Activated T-helper 1 cell treated with anti-CD3 and anti-CD28 coated beads, Interleukin-12 subunit alpha, Interleukin-12 subunit beta, Interleukin-2, Interleukin-4 antibody, amounts not matched to agents 30 ng/mL and 10 ng/mL and 1 ng/mL, durations not matched to agents 14 hours and 24 hours and 36 hours (primary cell): Measurements from ENCODE around the gene KRTAP6-2. TPM values are rescaled to one million over a fixed set of nuclear protein-coding genes. Genes with fewer than 3 reads are reported as not detected.

ENCODE experiments used
- DNase-seq: peaks from one replicate; pipeline ENCODE4 v3.0.0; 2021; ENCODE audit warnings: low spot score
- H3K27ac Mint-ChIP-seq: one replicate; pipeline ENCODE4 v1.8.0; 2021; ENCODE audit warnings: mild to moderate bottlenecking, mixed read lengths
- H3K27me3 Mint-ChIP-seq: one replicate; pipeline ENCODE4 v1.8.0; 2022; ENCODE audit warnings: mild to moderate bottlenecking, moderate library complexity, mixed read lengths; ENCODE audit not compliant: insufficient read depth
- H3K36me3 Mint-ChIP-seq: one replicate; pipeline ENCODE4 v1.8.0; 2021; ENCODE audit warnings: low read depth, mixed read lengths
- H3K4me1 Mint-ChIP-seq: one replicate; pipeline ENCODE4 v1.8.0; 2021; ENCODE audit warnings: low read depth, mixed read lengths
- H3K4me3 Mint-ChIP-seq: one replicate; pipeline ENCODE4 v1.8.0; 2021; ENCODE audit warnings: mild to moderate bottlenecking, moderate library complexity, mixed read lengths
- H3K9me3 Mint-ChIP-seq: one replicate; pipeline ENCODE4 v1.8.0; 2021; ENCODE audit warnings: mixed read lengths
- intact Hi-C: fragments of 100-400 bp; cut with micrococcal nuclease; formaldehyde crosslinking; loops from one replicate; pipeline ENCODE4 v1.15.1; 2024
- total RNA-seq: library from RNA; stranded (reverse); gene quantifications from 2 replicates; pipeline ENCODE4 v1.2.3, GENCODE V29; 2022

Gene KRTAP6-2
- total RNA-seq, 1 donor from 2014 or later, result not detected

- Mint-ChIP-seq H3K9me3 (peaks cover under 1% of the 10 kb centered on the region), H3K27ac (no peak within 1 kb of the TSS), H3K4me1 (no peaks in the 10 kb centered on the region), H3K36me3 (no peaks in the 10 kb centered on the region), H3K27me3 (no peaks in the 10 kb centered on the region), H3K4me3 (no peak within 1 kb of the TSS)
- no peak for DNase-seq
- intact Hi-C loops, result no loop called here
These were observed 15.1 kb upstream of the KRTAP6-2 start, which contains the start of gene KRTAP6-1 for GRCh38 chr21:30613836-30614235. Gene KRTAP6-1 (minus strand): TSS chr21:30613930. CDS start chr21:30613904, 26 bp downstream.

GRCh38 chr21:30612132-30612531 is 13.4 kb upstream of the KRTAP6-2 start:
- Mint-ChIP-seq H3K36me3 (no peaks in the 10 kb centered on the region), H3K27me3 (no peaks in the 10 kb centered on the region), H3K27ac (no peak overlapping the region), H3K4me3 (no peak overlapping the region), H3K9me3 (peaks cover 3% of the 10 kb centered on the region), H3K4me1 (no peaks in the 10 kb centered on the region)
- no peak for DNase-seq
- intact Hi-C loops, result no loop called here

- no peaks in the 10 kb centered on the region for H3K27me3 Mint-ChIP-seq
- H3K27ac Mint-ChIP-seq, result no peak overlapping the region
- no peaks in the 10 kb centered on the region for H3K4me1 Mint-ChIP-seq
- no peaks in the 10 kb centered on the region for H3K36me3 Mint-ChIP-seq
- intact Hi-C loops, result no loop called here
- H3K4me3 Mint-ChIP-seq, result no peak overlapping the region
- DNase-seq, result no peak
- peaks cover 8% of the 10 kb centered on the region for H3K9me3 Mint-ChIP-seq
These were observed 7.3 kb upstream of the KRTAP6-2 start for GRCh38 chr21:30605968-30606367.

- intact Hi-C loops, result no loop called here
- Mint-ChIP-seq H3K27ac (no peak within 1 kb of the TSS), H3K4me3 (no peak within 1 kb of the TSS), H3K36me3 (no peaks in the 10 kb centered on the region), H3K4me1 (no peaks in the 10 kb centered on the region), H3K27me3 (no peaks in the 10 kb centered on the region), H3K9me3 (peaks cover 5% of the 10 kb centered on the region)
- DNase-seq, result no peak
These were observed 2.1 kb upstream of the KRTAP6-2 start, which contains the start of gene KRTAP22-1 for GRCh38 chr21:30600787-30601186. Gene KRTAP22-1 (plus strand): TSS chr21:30601087.

GRCh38 chr21:30592140-30592539 is 6.6 kb downstream of the KRTAP6-2 start, which contains the start of gene KRTAP6-3:
Gene KRTAP6-3 (plus strand): TSS chr21:30592440. CDS start chr21:30592446, 6 bp downstream.
- H3K27me3 Mint-ChIP-seq, result no peaks in the 10 kb centered on the region
- H3K36me3 Mint-ChIP-seq, result no peaks in the 10 kb centered on the region
- intact Hi-C loops, result no loop called here
- no peak for DNase-seq
- H3K4me3 Mint-ChIP-seq, result no peak within 1 kb of the TSS
- no peaks in the 10 kb centered on the region for H3K4me1 Mint-ChIP-seq
- H3K27ac Mint-ChIP-seq, result no peak within 1 kb of the TSS
- H3K9me3 Mint-ChIP-seq, result no peaks in the 10 kb centered on the region

- intact Hi-C loops, result no loop called here
- DNase-seq, result no peak
- H3K4me3 Mint-ChIP-seq, result no peak within 1 kb of the TSS
- H3K4me1 Mint-ChIP-seq, result no peaks in the 10 kb centered on the region
- no peak within 1 kb of the TSS for H3K27ac Mint-ChIP-seq
- H3K9me3 Mint-ChIP-seq, result no peaks in the 10 kb centered on the region
- H3K36me3 Mint-ChIP-seq, result no peaks in the 10 kb centered on the region
- no peaks in the 10 kb centered on the region for H3K27me3 Mint-ChIP-seq
These were observed 8.4 kb downstream of the KRTAP6-2 start, which contains the start of gene KRTAP22-2 for GRCh38 chr21:30590297-30590696. Gene KRTAP22-2 (minus strand): TSS chr21:30590397.

GRCh38 chr21:30582870-30583269 is 15.8 kb downstream of the KRTAP6-2 start:
- Mint-ChIP-seq H3K9me3 (no peaks in the 10 kb centered on the region), H3K4me3 (no peak overlapping the region), H3K4me1 (no peaks in the 10 kb centered on the region), H3K27me3 (no peaks in the 10 kb centered on the region), H3K36me3 (no peaks in the 10 kb centered on the region), H3K27ac (no peak overlapping the region)
- intact Hi-C loops, result no loop called here
- no peak for DNase-seq

- Mint-ChIP-seq H3K27me3 (no peaks in the 10 kb centered on the region), H3K27ac (no peak overlapping the region), H3K36me3 (no peaks in the 10 kb centered on the region), H3K4me1 (no peaks in the 10 kb centered on the region), H3K9me3 (no peaks in the 10 kb centered on the region), H3K4me3 (no peak overlapping the region)
- intact Hi-C loops, result no loop called here
- DNase-seq, result no peak
These were observed 18.6 kb downstream of the KRTAP6-2 start for GRCh38 chr21:30580132-30580531.

- Mint-ChIP-seq H3K9me3 (no peaks in the 10 kb centered on the region), H3K36me3 (no peaks in the 10 kb centered on the region), H3K27ac (no peak overlapping the region), H3K4me3 (no peak overlapping the region), H3K27me3 (no peaks in the 10 kb centered on the region), H3K4me1 (no peaks in the 10 kb centered on the region)
- intact Hi-C loops, result no loop called here
- no peak for DNase-seq
These were observed 19.4 kb downstream of the KRTAP6-2 start for GRCh38 chr21:30579346-30579745.

- H3K9me3 Mint-ChIP-seq, result no peaks in the 10 kb centered on the region
- no peak overlapping the region for H3K4me3 Mint-ChIP-seq
- no peak overlapping the region for H3K27ac Mint-ChIP-seq
- no peak for DNase-seq
- intact Hi-C loops, result no loop called here
- no peaks in the 10 kb centered on the region for H3K27me3 Mint-ChIP-seq
- H3K4me1 Mint-ChIP-seq, result no peaks in the 10 kb centered on the region
- H3K36me3 Mint-ChIP-seq, result no peaks in the 10 kb centered on the region
These were observed 20.9 kb downstream of the KRTAP6-2 start for GRCh38 chr21:30577766-30578165.

- Mint-ChIP-seq H3K36me3 (no peaks in the 10 kb centered on the region), H3K27ac (no peak overlapping the region), H3K4me3 (no peak overlapping the region), H3K9me3 (no peaks in the 10 kb centered on the region), H3K4me1 (no peaks in the 10 kb centered on the region), H3K27me3 (peaks cover 2% of the 10 kb centered on the region)
- intact Hi-C loops, result no loop called here
- DNase-seq, result no peak
These were observed 31.1 kb downstream of the KRTAP6-2 start for GRCh38 chr21:30567617-30568016.

GRCh38 chr21:30563630-30564029 is 35.1 kb downstream of the KRTAP6-2 start:
- no peaks in the 10 kb centered on the region for H3K9me3 Mint-ChIP-seq
- H3K27ac Mint-ChIP-seq, result no peak overlapping the region
- no peaks in the 10 kb centered on the region for H3K27me3 Mint-ChIP-seq
- intact Hi-C loops, result no loop called here
- H3K4me3 Mint-ChIP-seq, result no peak overlapping the region
- H3K4me1 Mint-ChIP-seq, result no peaks in the 10 kb centered on the region
- no peak for DNase-seq
- H3K36me3 Mint-ChIP-seq, result no peaks in the 10 kb centered on the region

- Mint-ChIP-seq H3K4me3 (no peak overlapping the region), H3K9me3 (no peaks in the 10 kb centered on the region), H3K36me3 (no peaks in the 10 kb centered on the region), H3K4me1 (no peaks in the 10 kb centered on the region), H3K27ac (no peak overlapping the region), H3K27me3 (no peaks in the 10 kb centered on the region)
- DNase-seq, result no peak
- intact Hi-C loops, result no loop called here
These were observed 35.6 kb downstream of the KRTAP6-2 start for GRCh38 chr21:30563072-30563471.

- Mint-ChIP-seq H3K27me3 (no peaks in the 10 kb centered on the region), H3K27ac (no peak overlapping the region), H3K9me3 (no peaks in the 10 kb centered on the region), H3K4me1 (no peaks in the 10 kb centered on the region), H3K36me3 (no peaks in the 10 kb centered on the region), H3K4me3 (no peak overlapping the region)
- DNase-seq, result no peak
- intact Hi-C loops, result no loop called here
These were observed 36.7 kb downstream of the KRTAP6-2 start for GRCh38 chr21:30561957-30562356.
